Stimulated activated naive B cell treated with anti-CD40 and anti-IgM and Interleukin-4, amounts not matched to agents 10 μg/mL and 1 μg/mL and 100 μg/mL, for 72 hours (primary cell): ENCODE data around the gene MTHFD1.
A peak's percentile ranks its signal among the peaks of the same experiment; 100 is the strongest.
"Not testable (repeated sequence)": the region's sequence is repeated elsewhere in the genome, so short reads cannot be mapped to it uniquely, and the experiment has no call there.

Experiments used
- ATAC-seq, 2 donors: fragments of 150-1000 bp; cut with Tn5 transposase; replicated peaks; 2 replicates each; pipeline ENCODE4 v1.10.0; 2021; ENCODE audit warnings: moderate library complexity in 1 of 2
- DNase-seq: peaks from one replicate; pipeline ENCODE4 v3.0.0; 2021
- H3K27ac Mint-ChIP-seq: one replicate; pipeline ENCODE4 v1.8.0; 2022; ENCODE audit warnings: mild to moderate bottlenecking, mixed read lengths
- H3K27me3 Mint-ChIP-seq, 2 donors: one replicate each; pipeline ENCODE4 v1.8.0; 2022; ENCODE audit warnings: mixed read lengths in 2 of 2
- H3K36me3 Mint-ChIP-seq, 2 donors: one replicate each; pipeline ENCODE4 v1.8.0; 2022; ENCODE audit warnings: mixed read lengths in 2 of 2, mild to moderate bottlenecking in 1 of 2
- H3K4me1 Mint-ChIP-seq, 2 donors: one replicate each; pipeline ENCODE4 v1.8.0; 2022; ENCODE audit warnings: mixed read lengths in 2 of 2, mild to moderate bottlenecking in 1 of 2
- H3K4me3 Mint-ChIP-seq, 2 donors: one replicate each; pipeline ENCODE4 v1.8.0; 2022; ENCODE audit warnings: mild to moderate bottlenecking in 2 of 2, mixed read lengths in 2 of 2, moderate library complexity in 1 of 2
- H3K9me3 Mint-ChIP-seq, 2 donors: one replicate each; pipeline ENCODE4 v1.8.0; 2022; ENCODE audit warnings: mixed read lengths in 2 of 2, mild to moderate bottlenecking in 1 of 2

The MTHFD1 gene

DNA sequence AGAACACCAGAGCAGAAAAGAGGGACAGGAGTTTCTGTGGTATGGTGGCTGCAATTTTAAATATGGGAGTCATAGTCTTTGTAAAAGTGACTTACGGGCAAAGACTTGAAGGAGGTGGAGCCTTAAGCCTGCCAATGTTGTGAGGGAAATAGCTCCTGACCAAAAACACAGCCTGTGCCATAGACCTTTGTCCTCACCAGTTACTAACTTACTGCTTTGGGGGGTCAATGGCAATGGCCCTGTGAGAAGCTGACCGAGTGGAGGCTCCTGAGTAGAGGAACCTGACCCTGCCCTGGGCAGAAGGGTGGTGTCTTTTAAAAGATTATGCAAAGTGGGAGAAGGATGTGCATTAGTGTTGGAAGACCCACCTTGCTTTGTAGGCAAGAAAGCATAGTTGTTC, 3.8 kb downstream of the MTHFD1 start:
- H3K27ac Mint-ChIP-seq, result no peak overlapping the region
- H3K4me1 Mint-ChIP-seq, result peaks cover 24 to 61% of the 10 kb centered on the region in 2 donors
- H3K36me3 Mint-ChIP-seq, result peaks cover 33 to 40% of the 10 kb centered on the region in 2 donors
- DNase-seq, result no peak
- no peaks in the 10 kb centered on the region for H3K27me3 Mint-ChIP-seq
- no peaks in the 10 kb centered on the region for H3K9me3 Mint-ChIP-seq
- no peak for ATAC-seq
- no peak overlapping the region for H3K4me3 Mint-ChIP-seq

DNA sequence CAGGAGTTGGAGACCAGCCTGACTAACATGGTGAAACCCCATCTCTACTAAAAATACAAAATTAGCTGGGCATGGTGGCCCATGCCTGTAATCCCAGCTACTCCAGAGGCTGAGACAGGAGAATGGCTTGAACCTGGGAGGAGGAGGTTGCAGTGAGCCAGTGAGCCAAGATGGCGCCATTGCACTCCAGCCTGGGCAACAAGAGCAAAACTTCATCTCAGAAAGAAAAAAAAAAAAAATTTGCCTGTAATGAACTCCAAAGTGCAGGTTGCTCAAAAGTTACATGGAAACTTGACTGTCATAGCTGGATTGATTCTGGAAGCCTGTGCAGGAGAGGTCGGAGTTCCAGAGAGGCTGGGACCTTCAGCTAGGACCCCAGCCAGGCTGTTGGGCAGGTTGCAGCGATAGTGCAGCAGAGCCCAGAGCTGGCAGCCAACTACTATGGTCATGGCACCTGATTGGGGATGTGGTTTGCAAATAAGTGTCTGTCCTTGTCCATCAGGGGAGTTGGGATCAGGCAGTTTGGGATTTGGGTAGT, 5.1 kb downstream of the MTHFD1 start:
- Mint-ChIP-seq H3K36me3 (peaks cover 34 to 40% of the 10 kb centered on the region in 2 donors), H3K4me1 (peaks cover 20 to 56% of the 10 kb centered on the region in 2 donors)
- not testable (repeated sequence) for H3K9me3 Mint-ChIP-seq, H3K4me3 Mint-ChIP-seq, H3K27me3 Mint-ChIP-seq, ATAC-seq, H3K27ac Mint-ChIP-seq, DNase-seq

GRCh38 chr14:64394423-64394822, 6.3 kb downstream of the MTHFD1 start:
- peaks cover 22 to 50% of the 10 kb centered on the region in 2 donors for H3K4me1 Mint-ChIP-seq
- DNase-seq (no peak), ATAC-seq (no peak)
- H3K4me3 Mint-ChIP-seq, result no peak overlapping the region
- H3K36me3 Mint-ChIP-seq, result peaks cover 33 to 43% of the 10 kb centered on the region in 2 donors
- H3K9me3 Mint-ChIP-seq, result no peaks in the 10 kb centered on the region
- H3K27ac Mint-ChIP-seq, result no peak overlapping the region
- no peaks in the 10 kb centered on the region for H3K27me3 Mint-ChIP-seq

GRCh38 chr14:64394977-64395633, 7.0 kb downstream of the MTHFD1 start:
- DNase-seq (no peak), ATAC-seq (no peak)
- Mint-ChIP-seq H3K9me3 (no peaks in the 10 kb centered on the region), H3K27ac (no peak overlapping the region), H3K4me1 (peaks cover 22 to 49% of the 10 kb centered on the region in 2 donors), H3K27me3 (no peaks in the 10 kb centered on the region), H3K36me3 (peaks cover 33 to 43% of the 10 kb centered on the region in 2 donors), H3K4me3 (no peak overlapping the region)

DNA sequence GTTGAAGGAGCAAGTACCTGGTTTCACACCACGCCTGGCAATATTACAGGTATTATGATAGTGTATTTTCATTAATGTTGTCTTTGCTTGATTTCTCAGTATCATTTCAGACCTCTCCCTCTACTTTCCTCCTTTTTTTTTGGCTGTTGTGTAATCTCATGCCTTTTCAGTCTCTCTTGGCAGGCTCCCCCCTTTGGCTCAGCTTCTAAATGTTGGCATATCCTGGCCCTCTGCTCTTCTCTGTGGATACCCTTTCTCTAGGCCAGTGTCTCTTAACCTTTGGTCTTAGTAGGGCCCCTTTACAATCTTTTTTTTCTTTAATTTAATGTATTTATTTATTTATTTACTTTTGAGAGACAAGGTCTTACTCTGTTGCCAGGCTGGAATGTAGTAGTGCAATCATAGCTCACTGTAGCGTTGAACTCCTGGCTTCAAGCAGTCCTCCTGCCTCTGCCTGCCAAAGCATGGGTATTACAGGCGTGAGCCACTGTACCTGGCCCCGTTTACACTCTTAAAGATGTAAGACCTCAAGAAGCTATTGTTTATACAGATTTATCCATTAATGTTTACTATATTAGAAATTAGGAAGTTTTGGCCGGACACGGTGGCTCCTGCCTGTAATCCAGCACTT, 12.8 kb downstream of the MTHFD1 start:
- Mint-ChIP-seq H3K27ac (no peak overlapping the region), H3K36me3 (peaks cover 26 to 38% of the 10 kb centered on the region in 2 donors), H3K27me3 (no peaks in the 10 kb centered on the region), H3K9me3 (no peaks in the 10 kb centered on the region), H3K4me1 (peaks cover 5 to 15% of the 10 kb centered on the region in 2 donors), H3K4me3 (no peak overlapping the region)
- ATAC-seq (no peak), DNase-seq (no peak)

DNA sequence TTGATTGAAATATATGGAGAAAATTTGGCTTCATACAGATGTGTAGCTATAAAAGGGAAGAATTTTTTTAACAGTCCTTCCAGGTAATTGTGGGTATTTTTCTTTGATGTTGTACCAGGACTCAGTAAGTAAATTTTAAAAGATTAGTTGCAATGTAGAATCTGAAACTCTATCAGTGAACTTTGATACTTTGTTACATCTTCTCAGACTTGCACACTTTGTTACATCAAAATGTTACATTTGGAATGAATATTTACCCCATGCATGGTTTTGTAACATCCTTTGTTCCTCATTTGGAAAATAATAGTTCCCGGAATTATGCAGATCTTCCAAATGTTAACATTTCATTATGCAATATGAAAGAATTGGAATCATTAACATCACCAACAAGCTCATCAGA, 13.8 kb downstream of the MTHFD1 start:
- DNase-seq (no peak), ATAC-seq (no peak)
- no peak overlapping the region for H3K4me3 Mint-ChIP-seq
- no peaks in the 10 kb centered on the region for H3K9me3 Mint-ChIP-seq
- H3K27ac Mint-ChIP-seq, result no peak overlapping the region
- peaks cover 28 to 38% of the 10 kb centered on the region in 2 donors for H3K36me3 Mint-ChIP-seq
- H3K4me1 Mint-ChIP-seq, result peaks cover 5 to 15% of the 10 kb centered on the region in 2 donors
- H3K27me3 Mint-ChIP-seq, result no peaks in the 10 kb centered on the region

GRCh38 chr14:64405295-64405694, 17.1 kb downstream of the MTHFD1 start:
- no peak for DNase-seq
- Mint-ChIP-seq H3K9me3 (no peaks in the 10 kb centered on the region), H3K27me3 (no peaks in the 10 kb centered on the region), H3K4me3 (no peak overlapping the region), H3K36me3 (peaks cover 31 to 33% of the 10 kb centered on the region in 2 donors), H3K4me1 (peaks cover 9 to 32% of the 10 kb centered on the region in 2 donors), H3K27ac (no peak overlapping the region)
- ATAC-seq, result no peak

DNA sequence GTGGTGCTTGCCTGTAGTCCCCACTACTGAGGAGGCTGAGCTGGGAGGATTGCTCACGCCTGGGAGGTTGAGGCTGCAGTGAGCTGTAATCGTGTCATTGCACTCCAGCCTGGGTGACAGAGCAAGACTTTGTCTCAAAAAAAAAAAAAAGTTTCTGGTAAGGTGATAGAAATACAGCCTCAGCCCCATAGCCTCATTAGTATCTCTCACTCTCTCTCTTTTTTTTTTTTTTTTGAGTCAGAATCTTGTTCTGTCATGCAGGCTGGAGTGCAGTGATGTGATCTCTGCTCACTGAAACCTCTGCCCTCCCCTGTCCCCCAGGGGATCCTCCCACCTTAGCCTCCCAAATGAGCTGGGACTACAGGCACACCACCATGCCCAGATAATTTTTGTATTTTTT, 19.2 kb downstream of the MTHFD1 start:
- Mint-ChIP-seq H3K9me3 (no peaks in the 10 kb centered on the region), H3K27me3 (no peaks in the 10 kb centered on the region), H3K4me1 (peaks cover 12 to 37% of the 10 kb centered on the region in 2 donors), H3K27ac (no peak overlapping the region), H3K4me3 (no peak overlapping the region), H3K36me3 (peaks cover 38 to 48% of the 10 kb centered on the region in 2 donors)
- ATAC-seq (peak in 1 of 2 donors; percentile 50), DNase-seq (no peak)

GRCh38 chr14:64409126-64409920, 21.2 kb downstream of the MTHFD1 start:
- Mint-ChIP-seq H3K27me3 (no peaks in the 10 kb centered on the region), H3K4me1 (peaks cover 12 to 34% of the 10 kb centered on the region in 2 donors), H3K9me3 (no peaks in the 10 kb centered on the region), H3K27ac (peak overlapping the region; percentile 68), H3K36me3 (peaks cover 33 to 43% of the 10 kb centered on the region in 2 donors), H3K4me3 (peak overlapping the region; percentile 8 to 60)
- ATAC-seq (peak; percentile 62 to 79), DNase-seq (no peak)

GRCh38 chr14:64410084-64410774, 22.1 kb downstream of the MTHFD1 start:
- Mint-ChIP-seq H3K4me1 (peaks cover 12 to 28% of the 10 kb centered on the region in 2 donors), H3K27ac (peak overlapping the region; percentile 88), H3K36me3 (peaks cover 30 to 42% of the 10 kb centered on the region in 2 donors), H3K9me3 (no peaks in the 10 kb centered on the region), H3K27me3 (no peaks in the 10 kb centered on the region), H3K4me3 (no peak overlapping the region)
- ATAC-seq, result peak; percentile 74 to 82
- no peak for DNase-seq

DNA sequence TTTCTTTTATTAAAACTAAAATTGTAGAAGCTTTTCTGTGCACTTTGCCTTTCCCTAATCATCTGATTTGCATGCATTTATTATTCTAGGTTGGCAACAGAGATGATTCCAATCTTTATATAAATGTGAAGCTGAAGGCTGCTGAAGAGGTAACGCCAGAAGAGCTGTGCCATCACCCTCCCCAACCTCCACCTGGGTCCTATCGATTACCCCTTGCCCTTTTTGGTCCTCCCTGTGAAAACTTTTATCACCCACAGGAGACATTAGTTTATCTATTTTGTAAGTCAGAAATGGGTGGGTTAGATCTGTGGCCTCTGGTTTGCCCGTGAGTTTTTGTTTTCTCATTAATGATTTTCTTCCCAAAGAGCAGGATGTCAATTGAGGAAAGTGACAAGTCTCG, 22.8 kb downstream of the MTHFD1 start:
- Mint-ChIP-seq H3K27ac (no peak overlapping the region), H3K4me3 (no peak overlapping the region)

GRCh38 chr14:64412237-64412636, 24.1 kb downstream of the MTHFD1 start:
- Mint-ChIP-seq H3K4me3 (no peak overlapping the region), H3K4me1 (peaks cover 13 to 36% of the 10 kb centered on the region in 2 donors), H3K36me3 (peaks cover 43 to 44% of the 10 kb centered on the region in 2 donors), H3K27me3 (no peaks in the 10 kb centered on the region), H3K27ac (no peak overlapping the region), H3K9me3 (no peaks in the 10 kb centered on the region)
- ATAC-seq (no peak), DNase-seq (no peak)

More for the DNA sequence above, 22.8 kb downstream of the MTHFD1 start:
- Mint-ChIP-seq H3K27me3 (no peaks in the 10 kb centered on the region), H3K4me1 (peaks cover 11 to 29% of the 10 kb centered on the region in 2 donors), H3K9me3 (no peaks in the 10 kb centered on the region), H3K36me3 (peaks cover 33 to 43% of the 10 kb centered on the region in 2 donors)
- ATAC-seq (no peak), DNase-seq (no peak)

DNA sequence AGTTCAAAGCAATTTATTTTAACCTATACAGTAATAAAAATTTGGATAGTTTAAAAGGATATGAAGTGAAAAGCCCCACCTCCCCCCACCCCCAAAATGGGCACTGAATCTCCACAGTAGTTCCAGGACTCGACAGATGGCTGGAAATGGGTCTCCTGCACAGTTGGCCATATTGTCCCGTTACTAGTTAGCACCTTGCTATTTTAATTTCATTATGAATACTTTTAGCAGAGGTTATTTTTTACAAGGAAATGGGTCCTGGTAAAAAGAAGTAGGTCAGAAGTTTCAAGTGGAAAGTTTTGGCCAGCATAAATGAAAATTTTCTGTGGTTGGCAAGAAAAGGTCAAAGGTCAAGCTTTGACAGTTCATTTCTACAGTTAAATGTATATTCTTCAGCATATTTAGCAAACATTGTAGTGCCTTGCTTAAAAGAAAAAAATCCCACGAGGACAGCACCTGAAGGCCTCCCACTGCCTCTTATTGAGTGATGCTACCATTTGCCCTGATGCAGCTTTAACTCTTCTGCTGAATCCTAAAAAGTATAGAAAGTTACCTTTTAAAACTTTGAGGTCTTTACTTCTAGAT, 28.3 kb downstream of the MTHFD1 start:
- H3K27me3 Mint-ChIP-seq, result no peaks in the 10 kb centered on the region
- H3K4me3 Mint-ChIP-seq, result no peak overlapping the region
- ATAC-seq, result peak; percentile 33 to 54
- peaks cover 5 to 19% of the 10 kb centered on the region in 2 donors for H3K4me1 Mint-ChIP-seq
- no peak for DNase-seq
- H3K36me3 Mint-ChIP-seq, result peaks cover 54 to 69% of the 10 kb centered on the region in 2 donors
- no peaks in the 10 kb centered on the region for H3K9me3 Mint-ChIP-seq
- H3K27ac Mint-ChIP-seq, result no peak overlapping the region
